CD4-positive, alpha-beta T cell (primary cell): Measurements from ENCODE around the gene ELOB. TPM values are rescaled to one million over a fixed set of nuclear protein-coding genes. Genes with fewer than 3 reads are reported as not detected.
A peak's percentile ranks its signal among the peaks of the same experiment; 100 is the strongest.

Experiments used
- ATAC-seq: fragments of 200-7000 bp; cut with Tn5 transposase; one replicate; pipeline ENCODE4 v1.10.0; 2022; ENCODE audit warnings: mild to moderate bottlenecking; ENCODE audit not compliant: poor library complexity
- CTCF ChIA-PET: fragments of 350-600 bp; sonication (Branson Sonifier 250); formaldehyde crosslinking; loops from one replicate; lab custom pipeline; 2021; ENCODE audit warnings: antibody characterized with exemption, inconsistent platforms; lab: Charles Lee
- POLR2A ChIA-PET: fragments of 350-600 bp; sonication (Branson Sonifier 250); formaldehyde crosslinking; loops from one replicate; lab custom pipeline; 2021; ENCODE audit warnings: antibody characterized with exemption, inconsistent platforms; lab: Charles Lee
- DNase-seq, 14 experiments: peaks; one replicate each; pipeline ENCODE4 v3.0.0-alpha.2; 2013 to 2020; ENCODE audit warnings: mixed read lengths in 2 of 14
- H3K27ac ChIP-seq, 2 donors: one replicate each; pipeline versions ENCODE4 v1.5.1 to v1.7.0; 2013; ENCODE audit warnings: low read length in 2 of 2, low read depth in 1 of 2, mild to moderate bottlenecking in 1 of 2
- H3K27me3 ChIP-seq, 2 experiments: 1 replicate in 1 of 2; 2 replicates in 1 of 2; pipeline versions ENCODE4 v1.6.1 to v1.7.0; 2013; ENCODE audit warnings: low read length in 2 of 2, control low read depth in 1 of 2, mild to moderate bottlenecking in 1 of 2, moderate library complexity in 1 of 2; ENCODE audit not compliant: insufficient read depth in 2 of 2, control insufficient read depth in 1 of 2
- H3K36me3 ChIP-seq: one replicate; pipeline ENCODE4 v1.6.1; 2013; ENCODE audit warnings: low read length, control low read depth; ENCODE audit not compliant: insufficient read depth
- H3K4me1 ChIP-seq: one replicate; pipeline ENCODE4 v1.6.1; 2013; ENCODE audit warnings: low read length, control low read depth; ENCODE audit not compliant: insufficient read depth
- H3K4me3 ChIP-seq: one replicate; pipeline ENCODE4 v1.5.1; 2013; ENCODE audit warnings: mild to moderate bottlenecking, low read length, moderate library complexity
- H3K9me3 ChIP-seq, 2 experiments: 1 replicate in 1 of 2; 2 replicates in 1 of 2; pipeline versions ENCODE4 v1.6.1 to v1.7.0; 2013; ENCODE audit warnings: low read length in 2 of 2, mild to moderate bottlenecking in 2 of 2, control low read depth in 1 of 2, moderate library complexity in 1 of 2; ENCODE audit not compliant: control insufficient read depth in 1 of 2, insufficient read depth in 1 of 2
- H3K27ac Mint-ChIP-seq: one replicate; pipeline ENCODE4 v1.8.0; 2020; ENCODE audit warnings: mixed read lengths
- H3K27me3 Mint-ChIP-seq: one replicate; pipeline ENCODE4 v1.8.0; 2021; ENCODE audit warnings: mixed read lengths
- H3K36me3 Mint-ChIP-seq: one replicate; pipeline ENCODE4 v1.8.0; 2021; ENCODE audit warnings: low read depth, mixed read lengths
- H3K4me1 Mint-ChIP-seq: one replicate; pipeline ENCODE4 v1.8.0; 2021; ENCODE audit warnings: low read depth, mixed read lengths
- H3K4me3 Mint-ChIP-seq: one replicate; pipeline ENCODE4 v1.8.0; 2020; ENCODE audit warnings: mild to moderate bottlenecking, mixed read lengths
- H3K9me3 Mint-ChIP-seq: one replicate; pipeline ENCODE4 v1.8.0; 2020; ENCODE audit warnings: mixed read lengths
- CTCF ChIP-seq: fragments of 200-600 bp; IDR thresholded peaks from one replicate; pipeline ENCODE4 v1.8.0; 2022; ENCODE audit warnings: antibody characterized with exemption, mild to moderate bottlenecking
- intact Hi-C, 2 experiments: fragments of 100-400 bp; cut with DNase I in 1 of 2; cut with micrococcal nuclease in 1 of 2; formaldehyde crosslinking; loops; one replicate each; pipeline versions ENCODE4 v1.15.1 to v1.9.0; 2023 to 2025; cut with DNase I, micrococcal nuclease
- total RNA-seq, 174 experiments: library from RNA in 2 of 174; stranded (reverse) in 2 of 174; gene quantifications; one replicate each; pipeline ENCODE4 v1.2.3 and lab custom pipeline; 2021 to 2026

Gene ELOB
- total RNA-seq, 2 experiments from 2014 or later: 102 to 103 TPM

- no peaks in the 10 kb centered on the region for H3K36me3 Mint-ChIP-seq
- H3K36me3 ChIP-seq: no peaks in the 10 kb centered on the region
- ChIA-PET POLR2A (no interaction called here), CTCF (interaction anchor here (1.4 kb wide), 1 partner anchor 52 kb away, joined by 7 read pairs; no protein-coding TSS in a partner anchor)
- H3K27me3 Mint-ChIP-seq: no peaks in the 10 kb centered on the region
- H3K4me1 Mint-ChIP-seq: no peaks in the 10 kb centered on the region
- H3K9me3 ChIP-seq: peaks cover 0 to 6% of the 10 kb centered on the region in 2 experiments
- H3K27ac ChIP-seq: no peak within 1 kb of the TSS
- H3K4me1 ChIP-seq: no peaks in the 10 kb centered on the region
- intact Hi-C loops: no loop called here
- no peaks in the 10 kb centered on the region for H3K27me3 ChIP-seq
- no peak within 1 kb of the TSS for H3K27ac Mint-ChIP-seq
- no peak within 1 kb of the TSS for H3K4me3 Mint-ChIP-seq
- no peak within 1 kb of the TSS for H3K4me3 ChIP-seq
- no peak for ATAC-seq
- peak in 9 of 14 experiments; percentile 11 to 50 (median 28) for DNase-seq
- no peak for TF ChIP-seq CTCF
- H3K9me3 Mint-ChIP-seq: no peaks in the 10 kb centered on the region
Observed at GRCh38 chr16:2816751-2817339, 39.8 kb upstream of the ELOB start, which contains the start of gene PRSS21. PRSS21 (plus strand) TSS chr16:2817237; CDS start chr16:2817269, 32 bp downstream.

GRCh38 chr16:2815299-2815771 is 38.3 kb upstream of the ELOB start:
- ChIA-PET CTCF (no interaction called here), POLR2A (no interaction called here)
- Mint-ChIP-seq H3K4me1 (no peaks in the 10 kb centered on the region), H3K27me3 (peaks cover 7% of the 10 kb centered on the region), H3K27ac (no peak overlapping the region), H3K9me3 (no peaks in the 10 kb centered on the region), H3K4me3 (no peak overlapping the region), H3K36me3 (no peaks in the 10 kb centered on the region)
- ATAC-seq (no peak), DNase-seq (no peak)
- Histone ChIP-seq H3K4me1 (no peaks in the 10 kb centered on the region), H3K27ac (no peak overlapping the region), H3K36me3 (no peaks in the 10 kb centered on the region), H3K4me3 (no peak overlapping the region), H3K9me3 (peaks cover 0 to 6% of the 10 kb centered on the region in 2 experiments), H3K27me3 (peaks cover 4 to 6% of the 10 kb centered on the region in 2 experiments)
- intact Hi-C loops: no loop called here
- TF ChIP-seq CTCF: no peak

GRCh38 chr16:2814551-2815298 is 37.6 kb upstream of the ELOB start:
- Mint-ChIP-seq H3K4me3 (no peak overlapping the region), H3K27me3 (peaks cover 11% of the 10 kb centered on the region), H3K4me1 (no peaks in the 10 kb centered on the region), H3K36me3 (no peaks in the 10 kb centered on the region), H3K9me3 (no peaks in the 10 kb centered on the region), H3K27ac (no peak overlapping the region)
- no peaks in the 10 kb centered on the region for H3K36me3 ChIP-seq
- intact Hi-C loops: no loop called here
- H3K27me3 ChIP-seq: peaks cover 4 to 8% of the 10 kb centered on the region in 2 experiments
- TF ChIP-seq CTCF: no peak
- ATAC-seq (no peak), DNase-seq (no peak)
- no peak overlapping the region for H3K4me3 ChIP-seq
- ChIA-PET CTCF (no interaction called here), POLR2A (no interaction called here)
- peaks cover 0 to 6% of the 10 kb centered on the region in 2 experiments for H3K9me3 ChIP-seq
- H3K4me1 ChIP-seq: no peaks in the 10 kb centered on the region
- no peak overlapping the region for H3K27ac ChIP-seq
